Renal cortical epithelial cell (primary cell): ENCODE results near the gene TEX53. TPM values are rescaled to one million over a fixed set of nuclear protein-coding genes. Genes with fewer than 3 reads are reported as not detected.

Source experiments
- DNase-seq: peaks from one replicate; pipeline ENCODE4 v3.0.0-alpha.2; 2011; ENCODE audit warnings: low read depth
- total RNA-seq: library from RNA; depleted of rRNA; stranded (reverse); fragments of >200 nt; gene quantifications from 2 replicates; pipeline ENCODE4 v1.2.3, GENCODE V29; 2014

TEX53 gene
- total RNA-seq, 1 donor from 2014 or later: not detected

DNA sequence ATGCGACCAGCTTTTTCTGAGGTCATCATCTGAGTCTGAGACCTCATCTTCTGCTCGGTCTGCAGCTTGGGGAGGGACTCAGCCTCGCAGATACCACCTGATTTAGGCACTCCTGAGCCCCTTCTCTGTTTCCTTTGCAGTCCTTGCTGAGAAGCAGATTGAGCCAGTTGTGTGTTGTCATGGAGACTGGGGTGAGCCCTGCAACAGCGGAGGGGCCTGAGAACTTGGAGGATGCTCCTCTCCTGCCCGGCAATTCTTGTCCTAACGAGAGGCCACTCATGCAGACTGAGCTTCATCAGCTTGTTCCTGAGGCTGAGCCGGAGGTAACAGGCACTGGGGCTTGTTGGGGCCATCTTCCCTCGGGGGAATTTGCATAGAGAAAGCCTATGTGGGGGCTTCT lies 19.2 kb downstream of the TEX53 start:
- no peak for DNase-seq

DNA sequence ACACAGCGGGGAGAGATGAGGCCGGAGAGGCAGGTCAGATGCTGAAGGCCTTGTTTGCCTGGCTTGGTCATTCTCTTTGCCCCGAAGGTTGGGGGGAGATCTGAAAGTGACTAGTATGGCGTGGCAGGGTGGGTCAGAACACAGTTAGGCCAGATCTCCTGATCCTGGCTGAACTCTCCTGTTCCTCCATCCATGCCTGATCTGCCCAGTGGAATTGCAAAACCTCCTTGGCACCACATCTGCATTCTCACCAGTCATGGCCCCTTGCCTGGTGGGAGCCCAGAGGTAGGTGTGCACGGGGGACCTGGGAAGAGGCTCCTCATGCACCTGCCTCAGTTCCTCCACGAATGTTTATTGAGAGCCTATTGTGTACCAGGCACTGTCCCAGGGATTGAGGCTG lies 23.2 kb downstream of the TEX53 start:
- no peak for DNase-seq

DNA sequence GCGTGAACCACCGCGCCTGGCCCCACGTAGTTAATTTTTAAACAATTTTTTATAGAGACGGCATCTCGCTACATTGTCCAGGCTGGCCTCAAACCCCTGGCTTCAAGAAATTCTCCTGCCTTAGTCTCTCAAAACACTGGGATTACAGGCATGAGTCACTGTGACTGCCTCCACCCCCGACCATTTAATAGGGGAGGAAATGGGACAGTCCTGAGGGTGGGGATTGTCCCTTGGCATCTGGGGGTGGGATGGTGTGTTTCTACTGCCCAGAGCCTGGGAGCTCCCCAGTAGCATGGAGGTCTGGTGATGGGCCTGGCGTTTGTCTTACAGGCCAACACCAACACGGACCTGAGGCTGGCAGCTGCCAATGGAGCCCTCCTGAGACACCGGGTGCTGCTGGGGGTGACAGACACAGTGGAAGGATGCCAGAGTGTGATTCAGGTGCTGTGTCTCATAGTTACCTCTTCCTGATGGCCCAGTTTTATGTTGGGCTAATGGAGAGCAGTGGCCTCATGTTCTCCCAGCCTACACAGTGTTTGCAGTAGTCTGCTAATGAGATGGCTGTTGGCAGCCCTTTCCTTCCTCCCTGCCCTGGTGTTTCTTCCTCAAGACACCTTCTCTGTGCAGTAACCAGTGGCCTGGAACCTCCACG lies 24.0 kb downstream of the TEX53 start:
- no peak for DNase-seq

DNA sequence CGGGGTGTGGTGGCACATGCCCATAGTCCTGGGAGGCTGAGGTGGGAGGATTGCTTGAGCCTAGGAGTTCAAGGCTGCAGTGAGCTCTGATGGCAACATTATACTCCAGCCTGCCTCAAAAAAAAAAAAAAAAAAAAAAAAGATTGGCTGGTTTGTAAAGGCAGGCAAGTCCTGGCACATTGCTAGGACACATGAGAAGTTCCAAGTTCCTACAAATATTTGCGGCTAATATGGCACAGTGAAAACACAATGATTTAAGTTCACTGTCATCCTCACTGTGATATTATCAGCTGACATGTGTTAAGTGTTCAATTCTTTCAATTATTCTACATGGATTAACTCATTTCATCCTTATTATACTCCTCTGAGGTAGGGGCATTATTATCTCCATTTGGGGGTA lies 26.4 kb downstream of the TEX53 start:
- no peak for DNase-seq

DNA sequence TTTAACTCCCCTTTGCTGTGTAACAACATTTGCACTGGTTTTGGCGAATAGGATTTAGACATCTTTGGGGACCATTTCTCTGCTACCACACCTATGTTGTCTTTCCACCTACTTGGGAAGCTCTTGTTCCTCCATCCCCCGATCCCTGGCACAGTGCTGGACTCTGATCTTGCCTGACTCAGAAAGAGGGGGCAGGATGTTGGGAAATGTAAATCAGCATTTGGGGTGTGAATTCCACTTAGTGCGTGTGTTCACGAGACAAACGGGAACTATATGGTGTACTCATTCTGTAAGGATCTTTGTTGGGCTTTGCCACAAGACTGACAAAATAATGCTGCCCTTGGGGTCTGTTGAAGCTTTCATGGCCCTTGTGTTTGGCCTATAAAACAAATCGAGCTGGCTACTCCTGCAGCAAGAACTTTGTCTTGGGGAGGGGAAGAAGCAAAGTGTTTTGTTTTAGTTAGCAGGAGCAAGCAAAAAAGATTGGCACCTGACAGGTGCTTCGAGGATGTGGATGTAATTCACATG lies 28.0 kb downstream of the TEX53 start:
- DNase-seq: peak; percentile 36

DNA sequence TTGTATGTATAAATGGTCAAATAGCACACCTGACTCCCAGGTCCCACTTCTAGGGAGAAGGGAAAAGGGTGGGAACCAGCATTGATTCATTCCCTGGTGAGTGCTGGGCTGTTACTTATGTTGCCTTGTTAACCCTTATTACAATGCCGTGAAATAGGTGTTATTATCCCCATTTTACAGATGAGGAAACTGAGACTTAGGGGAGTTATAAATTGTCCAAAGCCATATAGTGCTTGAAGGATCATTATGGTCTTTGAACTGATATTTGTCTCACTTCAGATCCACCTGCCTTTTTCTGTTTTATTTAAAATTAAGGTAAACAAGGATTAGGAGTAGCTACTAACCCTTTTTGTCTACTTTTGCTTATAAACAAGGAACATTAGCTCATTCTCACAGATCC lies 30.1 kb downstream of the TEX53 start:
- no peak for DNase-seq

DNA sequence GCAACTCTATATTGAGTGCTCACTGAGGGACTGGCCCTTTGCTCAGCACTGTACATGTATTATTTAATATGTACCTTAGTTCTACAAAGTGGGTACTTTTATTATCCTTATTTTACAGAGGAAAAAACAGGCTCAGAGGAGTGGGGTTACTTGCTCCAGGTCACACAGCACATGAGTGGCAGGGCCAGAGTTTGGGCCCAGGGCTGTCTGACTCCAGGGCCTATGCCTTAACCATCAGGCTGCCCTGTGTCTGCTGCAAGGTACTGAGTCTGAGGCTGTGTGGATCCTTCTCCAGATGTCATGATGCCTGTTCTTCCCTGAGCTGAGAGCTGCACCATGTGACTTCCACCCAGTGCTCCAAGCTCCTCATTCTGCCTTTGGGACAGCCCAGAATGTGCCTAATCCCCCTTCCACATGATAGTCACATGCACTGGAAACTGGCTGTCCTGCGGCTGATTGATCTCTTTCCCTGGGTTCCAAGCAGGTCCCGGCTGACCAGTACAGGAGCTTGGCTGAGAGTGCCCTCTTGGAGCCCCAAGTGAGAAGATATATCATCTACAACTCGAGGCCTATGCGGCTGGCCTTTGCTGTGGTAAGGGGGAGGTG lies 31.1 kb downstream of the TEX53 start:
- no peak for DNase-seq

DNA sequence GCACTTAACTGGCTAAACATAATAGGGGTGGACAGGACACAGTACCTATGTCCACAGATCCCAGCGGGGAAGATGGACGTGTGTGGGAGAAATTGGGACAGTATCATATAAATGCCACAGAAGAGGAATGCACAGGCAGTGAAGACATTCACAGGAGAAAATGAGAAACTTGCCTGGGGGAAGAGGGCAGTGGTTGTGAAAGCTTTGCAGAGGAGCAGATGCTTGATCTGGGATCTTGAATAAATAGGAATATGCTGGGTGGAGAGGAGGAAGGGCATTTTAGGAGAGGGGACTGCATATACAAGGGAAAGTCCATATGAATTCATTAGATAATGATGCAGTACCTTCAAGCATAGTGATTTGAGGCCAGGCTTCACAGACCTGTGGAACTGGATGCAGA lies 32.9 kb downstream of the TEX53 start:
- DNase-seq: no peak

DNA sequence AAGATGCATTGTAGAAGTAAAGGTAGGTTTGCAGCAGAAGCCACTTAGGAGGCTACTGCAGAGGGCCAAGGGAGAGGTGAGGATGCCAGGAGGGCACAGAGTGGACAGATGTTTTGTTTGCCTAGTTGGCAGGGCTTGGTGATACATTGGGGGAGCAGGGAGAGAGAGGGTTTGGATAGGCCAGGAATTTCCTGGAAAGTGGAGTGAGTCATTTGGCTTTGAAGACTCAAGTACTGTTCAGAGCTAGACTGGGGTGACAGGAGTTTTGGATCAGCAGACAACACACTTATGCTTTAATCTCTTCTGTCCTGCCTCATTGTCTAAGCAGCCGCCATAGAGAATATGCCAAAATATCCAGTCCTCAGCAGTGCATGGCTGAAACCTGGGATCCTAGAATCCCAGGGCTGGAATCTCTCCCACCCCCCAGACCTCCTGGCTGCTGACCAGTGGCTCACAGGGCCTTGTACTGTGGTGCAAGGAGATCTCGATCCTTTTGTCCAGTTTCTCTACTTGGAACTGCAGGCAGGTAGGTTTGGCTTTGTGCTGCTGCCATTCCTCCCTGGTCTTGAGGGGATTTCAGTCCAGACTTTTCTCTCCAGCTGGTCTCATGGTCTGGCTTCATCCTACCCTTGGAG lies 35.5 kb downstream of the TEX53 start:
- DNase-seq: peak; percentile 82

DNA sequence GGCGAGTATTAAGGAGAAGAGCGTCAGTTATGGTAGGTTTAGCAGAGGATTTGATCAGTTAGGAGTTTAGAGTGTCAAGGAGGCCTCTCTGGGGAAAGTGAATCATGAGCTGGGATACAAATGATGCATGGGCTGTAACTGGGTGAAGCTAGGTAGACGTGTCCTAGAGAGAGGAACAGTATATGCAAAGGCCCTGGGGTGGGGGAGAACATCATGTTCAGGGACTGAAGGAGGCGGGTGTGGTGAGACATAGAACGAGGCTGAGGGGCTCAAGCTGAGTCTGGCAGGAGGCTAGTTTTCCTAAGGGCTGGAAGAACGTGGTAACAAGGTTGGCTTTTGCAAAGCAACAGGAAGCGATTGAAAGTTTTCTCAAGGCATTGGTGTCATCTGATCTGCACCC lies 36.0 kb downstream of the TEX53 start:
- DNase-seq: no peak

DNA sequence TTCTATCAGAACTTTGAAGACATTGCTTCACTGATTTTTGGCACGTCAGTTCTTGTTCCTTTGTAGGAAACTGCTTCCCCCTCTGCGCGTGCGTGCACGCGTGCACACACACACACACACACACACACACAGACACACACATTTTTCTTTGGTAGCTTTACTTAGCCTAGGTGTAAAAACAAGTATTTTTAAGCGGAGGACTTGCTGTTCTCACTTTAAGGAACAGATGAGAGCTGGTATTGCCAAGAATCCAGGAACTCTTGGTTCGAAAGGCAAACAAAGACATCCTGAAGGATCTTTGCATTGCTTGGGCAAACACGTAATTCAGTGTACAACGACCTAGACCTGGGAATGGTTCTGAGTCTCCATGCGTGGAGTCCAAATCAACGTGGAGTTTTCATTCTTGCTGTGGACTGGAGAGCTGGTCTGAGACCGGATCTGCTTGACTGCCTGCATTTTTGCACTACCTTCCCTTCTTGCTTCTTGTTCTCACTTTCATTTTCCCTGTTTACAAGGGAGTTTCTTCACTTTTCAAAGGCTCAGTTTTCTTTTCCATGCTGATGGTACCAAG lies 38.3 kb downstream of the TEX53 start:
- DNase-seq: peak; percentile 51

DNA sequence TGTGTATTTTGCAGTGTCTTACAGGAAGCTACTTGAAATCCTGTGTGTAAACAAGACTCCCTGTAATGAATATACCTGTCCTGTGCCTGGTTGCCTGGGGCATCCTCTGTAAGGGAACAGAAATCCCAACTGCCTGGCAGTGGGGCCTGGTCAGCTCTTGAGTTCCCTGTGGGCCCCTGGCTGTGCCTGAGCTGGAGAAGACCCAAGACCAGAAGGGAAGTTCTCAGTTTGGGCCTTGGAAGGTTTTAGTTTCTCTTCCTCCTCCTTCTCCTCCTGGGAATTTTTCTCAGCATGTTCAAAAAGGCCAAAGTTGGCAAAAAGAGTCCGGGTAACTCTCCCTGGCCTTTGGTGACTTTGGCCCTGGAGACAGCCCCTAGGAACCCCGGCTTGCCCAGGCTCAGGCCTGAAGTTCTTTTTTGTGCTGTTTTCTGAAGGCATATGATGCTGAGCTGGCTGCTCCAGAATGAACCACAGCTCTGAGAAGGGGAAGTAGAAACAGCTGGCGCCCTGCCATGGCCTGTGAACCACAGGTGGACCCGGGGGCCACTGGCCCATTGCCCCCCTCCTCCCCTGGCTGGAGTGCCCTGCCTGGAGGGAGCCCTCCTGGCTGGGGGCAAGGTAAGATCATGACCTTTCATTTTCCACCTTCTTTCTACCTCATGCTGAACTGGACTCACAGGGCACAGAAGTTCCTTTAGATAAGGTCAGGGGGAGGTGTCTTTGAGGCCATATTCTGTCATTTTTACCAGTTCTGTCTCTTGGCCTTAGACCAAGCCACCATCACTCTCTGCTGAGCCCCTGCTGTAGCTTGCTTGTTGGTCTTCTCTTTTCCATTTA lies 40.7 kb downstream of the TEX53 start:
- DNase-seq: no peak

DNA sequence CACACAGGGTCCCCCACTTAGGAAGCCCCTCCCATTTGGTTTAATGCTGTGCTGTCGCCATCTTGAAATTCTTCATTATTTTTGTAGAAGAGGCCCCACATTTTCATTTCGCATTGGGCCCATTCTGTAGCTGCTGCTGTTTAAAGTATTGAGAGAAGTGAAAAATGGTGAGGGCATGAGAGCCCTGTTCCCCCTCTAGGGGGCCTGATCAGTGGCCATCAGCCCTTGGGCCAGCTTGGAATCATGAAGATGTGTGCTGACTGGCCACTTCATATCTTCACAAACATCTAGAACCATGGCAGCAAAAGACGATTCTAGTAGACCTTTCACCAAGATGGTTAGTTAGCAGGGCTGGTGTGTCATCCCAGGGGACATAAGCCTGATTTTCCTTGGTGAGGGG lies 43.2 kb downstream of the TEX53 start:
- DNase-seq: no peak

DNA sequence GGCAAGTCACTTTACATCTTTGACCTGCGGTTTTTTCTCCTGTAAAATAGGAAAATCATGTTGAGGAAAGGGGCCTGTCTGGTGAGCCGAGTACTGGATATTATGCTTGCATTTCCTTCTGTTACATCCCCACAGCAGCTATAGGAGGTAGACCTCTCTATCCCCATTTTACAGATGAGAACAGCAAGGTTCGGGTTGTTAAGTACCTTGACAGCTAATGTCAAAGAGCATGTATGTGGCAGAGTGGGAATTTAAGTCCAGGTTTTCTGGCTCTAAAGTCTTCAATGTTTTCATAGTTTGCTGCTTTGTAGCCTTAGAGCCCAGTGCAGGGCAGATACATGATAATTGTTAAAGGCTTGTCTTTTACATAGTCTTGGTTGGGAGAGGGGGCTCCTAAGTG lies 43.7 kb downstream of the TEX53 start:
- no peak for DNase-seq

DNA sequence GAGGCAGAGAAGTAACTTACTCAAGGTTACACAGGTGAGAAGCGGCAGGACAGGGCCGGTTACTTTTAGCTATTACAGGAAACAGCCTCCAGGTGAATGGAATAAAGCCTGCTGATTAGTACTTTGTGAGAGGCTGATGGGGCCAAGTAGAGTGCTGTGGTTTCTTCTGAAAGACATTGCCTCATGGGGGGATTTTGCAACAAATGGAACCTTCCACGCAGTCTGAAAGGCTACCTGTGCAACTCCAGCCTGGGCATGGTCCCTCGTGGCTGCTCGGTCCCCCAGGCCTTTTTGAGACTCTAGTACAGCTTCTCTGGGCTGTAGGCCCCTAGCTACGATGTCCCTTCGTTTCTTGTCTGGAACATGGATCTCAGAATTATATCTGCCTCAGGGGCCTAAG lies 44.5 kb downstream of the TEX53 start:
- DNase-seq: no peak

DNA sequence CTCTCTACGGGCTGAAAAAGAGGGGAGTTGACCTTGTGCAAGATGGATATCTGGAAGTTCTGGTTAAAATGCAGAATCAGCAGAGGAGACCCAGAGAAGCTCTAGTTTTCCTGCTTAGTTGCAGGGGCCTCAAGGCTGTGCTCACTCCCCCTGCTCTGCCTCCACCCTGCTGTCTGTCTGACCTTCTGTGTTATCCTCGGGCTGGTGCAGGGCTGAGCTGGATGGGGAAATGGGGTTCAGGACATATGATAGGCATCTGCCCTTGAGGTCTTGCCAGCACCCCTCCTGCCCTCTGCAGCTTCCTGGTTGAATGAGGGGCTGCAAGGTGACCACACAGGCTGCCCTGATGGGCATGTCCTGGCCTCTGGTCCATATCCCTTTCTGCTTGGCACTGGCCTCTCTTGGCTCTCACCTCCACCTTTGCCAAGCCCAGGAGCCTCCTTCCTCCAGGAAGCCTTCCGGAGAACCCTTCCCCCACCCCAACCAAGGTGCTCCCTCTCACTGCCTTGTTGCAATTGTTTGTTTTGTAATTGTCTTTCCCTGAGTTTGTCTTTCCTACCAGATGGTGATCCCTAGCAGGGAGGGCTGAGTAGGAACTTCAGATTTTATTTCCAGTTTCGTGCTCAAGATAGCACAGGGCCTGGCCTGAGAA lies 45.2 kb downstream of the TEX53 start:
- no peak for DNase-seq

DNA sequence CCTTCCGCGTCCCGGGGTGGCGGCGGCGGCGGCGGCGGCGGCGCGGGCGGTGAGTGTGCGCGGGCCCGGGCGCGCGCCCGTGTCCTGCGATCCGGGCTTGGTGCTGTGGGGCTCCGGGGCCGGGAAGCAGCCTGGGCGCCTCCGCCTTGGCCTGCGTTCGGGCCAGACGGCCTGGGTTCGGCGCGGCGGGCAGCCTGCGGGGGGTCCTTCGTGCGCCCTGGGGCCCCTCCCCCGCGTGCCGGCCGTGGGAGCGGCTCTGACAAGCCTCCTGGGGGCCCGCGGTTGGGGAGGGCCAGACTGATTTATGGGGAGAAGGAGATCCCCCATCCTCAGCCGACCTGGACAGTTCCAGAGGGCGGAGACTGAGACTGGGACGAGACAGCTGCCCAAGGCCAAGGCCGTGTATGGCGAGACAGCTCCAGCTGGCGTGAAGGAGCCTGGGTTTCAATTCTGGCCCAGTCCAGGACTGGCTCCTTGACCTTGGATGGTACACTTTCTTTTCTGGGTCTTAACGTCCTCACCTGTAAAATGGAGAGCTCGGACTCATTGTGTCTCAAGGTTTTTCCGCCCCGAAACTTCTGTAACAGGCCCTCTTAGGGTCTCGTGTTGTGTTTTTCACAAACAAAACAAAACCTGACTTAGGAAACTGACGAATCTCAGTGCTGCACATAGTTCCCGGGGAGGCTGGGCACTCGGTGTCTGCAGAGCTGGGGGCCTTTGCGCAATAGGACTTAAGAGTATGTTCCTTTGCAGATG lies 45.9 kb downstream of the TEX53 start:
- no peak for DNase-seq

DNA sequence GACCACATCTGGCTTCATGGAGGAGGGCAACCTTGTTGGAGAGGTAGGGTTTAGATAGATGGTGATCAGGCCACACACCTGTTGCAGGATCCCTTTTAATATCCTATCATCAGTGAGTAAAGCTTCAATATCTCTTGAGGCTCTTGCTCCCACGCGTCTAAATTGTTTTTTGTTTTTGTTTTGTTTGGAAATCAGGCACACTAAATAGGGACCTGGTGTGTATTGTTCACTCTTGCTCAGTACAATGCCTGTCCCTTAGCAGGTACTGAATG lies 49.1 kb downstream of the TEX53 start:
- no peak for DNase-seq

DNA sequence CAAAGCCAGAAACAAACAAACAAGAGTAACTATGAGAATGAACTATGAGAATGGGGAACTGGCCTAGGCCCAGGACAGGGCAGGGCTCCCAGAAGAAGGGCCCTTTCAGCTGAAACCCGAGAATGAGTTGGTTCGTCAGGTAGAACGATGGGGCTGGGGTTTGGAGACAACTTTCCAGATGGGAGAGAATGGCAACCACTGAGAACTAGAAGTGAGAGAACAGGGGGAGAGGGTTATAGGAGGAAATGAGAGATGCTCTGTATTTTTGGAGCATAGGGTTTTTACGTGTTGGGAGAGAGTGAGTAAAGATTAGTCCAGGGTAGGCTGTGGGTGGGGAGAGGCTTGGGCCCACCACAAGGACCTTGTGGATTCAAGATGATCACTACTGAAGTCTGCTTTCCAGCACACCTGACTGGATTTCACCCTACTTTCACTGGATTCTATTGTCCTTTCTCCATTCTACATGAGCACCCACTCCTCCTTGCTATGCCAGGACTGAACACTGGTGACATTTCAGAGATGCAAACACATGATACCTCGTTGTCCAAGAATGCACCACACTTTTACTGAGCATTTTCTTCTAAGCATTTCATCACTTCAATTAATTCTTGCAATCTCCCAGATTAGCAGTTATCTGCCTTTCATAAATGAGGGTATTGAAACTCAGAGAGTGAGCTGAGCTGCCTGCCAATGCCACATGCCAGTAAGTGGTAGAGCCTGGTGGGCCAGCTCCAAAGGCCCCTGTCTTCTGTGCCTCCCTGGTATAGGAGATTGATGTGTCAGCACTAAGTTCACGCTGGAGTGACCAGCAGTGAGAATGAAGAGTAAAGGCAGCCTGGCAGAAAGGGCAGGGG lies 49.7 kb downstream of the TEX53 start:
- no peak for DNase-seq

DNA sequence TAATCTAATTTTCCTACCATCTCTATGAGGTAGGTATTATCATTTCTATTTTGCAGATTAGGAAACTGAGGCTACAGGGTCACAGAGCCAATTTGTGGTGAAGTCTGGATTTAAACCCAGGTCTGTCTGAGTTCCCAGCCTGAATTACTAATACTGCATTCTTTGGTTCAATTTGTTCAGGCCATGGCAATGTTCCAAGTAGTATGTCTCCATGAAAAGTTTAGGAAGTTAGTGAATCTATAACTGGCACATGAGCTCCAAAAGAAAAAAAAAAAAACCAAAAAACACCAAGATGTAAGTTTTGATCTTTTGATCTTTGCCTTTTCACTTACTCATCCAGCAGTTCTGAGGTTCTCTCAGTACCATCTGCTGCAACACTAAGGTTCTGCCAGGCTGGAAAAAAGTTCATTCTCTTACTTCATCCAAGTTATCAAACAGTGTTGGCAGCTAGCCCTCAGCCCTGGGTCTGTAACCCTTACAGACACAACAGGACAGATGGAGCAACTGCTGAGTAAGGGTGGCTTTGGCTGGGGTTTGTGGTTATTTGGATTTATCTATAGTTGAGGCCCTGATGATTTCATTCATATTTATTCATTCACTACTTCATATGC lies 50.9 kb downstream of the TEX53 start:
- DNase-seq: peak; percentile 87
